K562 (cell line): Measurements from ENCODE around the gene TRMT1. TPM values are rescaled to one million over a fixed set of nuclear protein-coding genes. Genes with fewer than 3 reads are reported as not detected.

Source experiments
- BRCA1 ChIP-seq, 2 experiments: fragments of 450-650 bp in 1 of 2; sonication (generic) in 1 of 2; formaldehyde crosslinking in 1 of 2; IDR thresholded peaks; 2 replicates each; pipeline versions ENCODE4 v1.5.0 to v1.6.1; 2017 to 2020; ENCODE audit warnings: mild to moderate bottlenecking in 1 of 2, missing genetic modification reagents in 1 of 2
- CXXC5 ChIP-seq: fragments of 250-450 bp; sonication (Bioruptor Pico); IDR thresholded peaks from 2 replicates; pipeline ENCODE4 v1.8.0; 2022; ENCODE audit warnings: inconsistent platforms, mild to moderate bottlenecking, moderate library complexity
- ETV5 ChIP-seq: sonication (generic); formaldehyde crosslinking; IDR thresholded peaks from 2 replicates; pipeline ENCODE4 v1.4.0; 2020; ENCODE audit warnings: low read depth, mild to moderate bottlenecking, missing genetic modification reagents
- GMEB1 ChIP-seq: fragments of 250-450 bp; sonication (Bioruptor Pico); IDR thresholded peaks from 2 replicates; pipeline ENCODE4 v1.4.0; 2020; ENCODE audit warnings: mild to moderate bottlenecking
- GTF2E2 ChIP-seq: fragments of 200-800 bp; sonication (Bioruptor generic); IDR thresholded peaks from 2 replicates; pipeline ENCODE4 v1.6.1; 2016; ENCODE audit warnings: missing genetic modification characterization, missing compliant biosample characterization
- HLTF ChIP-seq: fragments of 450-650 bp; IDR thresholded peaks from 2 replicates; pipeline ENCODE4 v1.6.1; 2016
- HNRNPK ChIP-seq: fragments of 200-400 bp; formaldehyde crosslinking; IDR thresholded peaks from one replicate; pipeline ENCODE4 v1.6.1; 2018; ENCODE audit warnings: mild to moderate bottlenecking, low read depth, low read length; ENCODE audit not compliant: poor library complexity, severe bottlenecking
- HNRNPLL ChIP-seq: fragments of 200-400 bp; formaldehyde crosslinking; IDR thresholded peaks from 2 replicates; pipeline ENCODE4 v1.6.1; 2017; ENCODE audit warnings: low read length, low read depth, mild to moderate bottlenecking; ENCODE audit not compliant: poor library complexity, severe bottlenecking
- MCM7 ChIP-seq, 2 experiments: fragments of 450-650 bp; IDR thresholded peaks; 2 replicates each; pipeline ENCODE4 v1.6.1; 2016 to 2018
- NFATC3 ChIP-seq: fragments of 450-650 bp; IDR thresholded peaks from 2 replicates; pipeline ENCODE4 v1.6.1; 2017; ENCODE audit warnings: mild to moderate bottlenecking
- NR1H2 ChIP-seq: sonication (generic); formaldehyde crosslinking; IDR thresholded peaks from 2 replicates; pipeline ENCODE4 v1.4.0; 2020; ENCODE audit warnings: mild to moderate bottlenecking, missing genetic modification reagents
- PPARD ChIP-seq: fragments of 250-450 bp; sonication (Bioruptor Pico); IDR thresholded peaks from 2 replicates; pipeline ENCODE4 v1.8.0; 2022; ENCODE audit warnings: inconsistent platforms, mild to moderate bottlenecking, moderate library complexity
- RBM34 ChIP-seq: fragments of 200-400 bp; formaldehyde crosslinking; IDR thresholded peaks from 2 replicates; pipeline ENCODE4 v1.6.1; 2018; ENCODE audit warnings: low read length, borderline replicate concordance; ENCODE audit not compliant: insufficient read depth
- RFX5 ChIP-seq: IDR thresholded peaks from 2 replicates; pipeline ENCODE4 v1.6.1; 2011; ENCODE audit warnings: low read depth, mild to moderate bottlenecking, improper control_type of control experiment, low read length
- SUPT5H ChIP-seq: fragments of 450-650 bp; IDR thresholded peaks from 2 replicates; pipeline ENCODE4 v1.6.1; 2016
- ZKSCAN3 ChIP-seq: fragments of 250-450 bp; sonication (Bioruptor Pico); IDR thresholded peaks from 2 replicates; pipeline ENCODE4 v1.4.0; 2020
- ZMIZ1 ChIP-seq, 2 experiments: fragments of 150-350 bp in 1 of 2; IDR thresholded peaks; 2 replicates each; pipeline ENCODE4 v1.6.1; 2012 to 2016; ENCODE audit warnings: low read depth in 2 of 2, low read length in 2 of 2, mild to moderate bottlenecking in 1 of 2, moderate library complexity in 1 of 2
- ZNF551 ChIP-seq: fragments of 250-450 bp; sonication (Bioruptor Pico); IDR thresholded peaks from 2 replicates; pipeline ENCODE4 v1.5.0; 2021; ENCODE audit warnings: mild to moderate bottlenecking, moderate library complexity
- ZNF740 ChIP-seq, 3 experiments: fragments of 200-800 bp in 1 of 3; sonication (Bioruptor generic) in 1 of 3; sonication (generic) in 1 of 3; formaldehyde crosslinking in 1 of 3; IDR thresholded peaks; 2 replicates each; pipeline versions ENCODE4 v1.6.1 to v1.8.0; 2016 to 2022; ENCODE audit warnings: mild to moderate bottlenecking in 2 of 3, missing compliant biosample characterization in 2 of 3, missing genetic modification characterization in 2 of 3, missing genetic modification reagents in 1 of 3
- ZSCAN32 ChIP-seq: fragments of 450-650 bp; formaldehyde crosslinking; IDR thresholded peaks from 2 replicates; pipeline ENCODE4 v1.4.0; 2020; ENCODE audit warnings: mild to moderate bottlenecking, moderate library complexity
- polyA plus RNA-seq, 8 experiments: library from polyadenylated mRNA; depleted of rRNA in 4 of 8; stranded (reverse) in 5 of 8; unstranded in 3 of 8; fragments of >200 nt; fragmentation: Nextera tagmentation in 2 of 8; fragmentation: Illumina TruSeq in 1 of 8; extraction: Ambion mirVana in 2 of 8; extraction: Trizol in 1 of 8; gene quantifications; 2 replicates each; pipeline versions ENCODE4 v1.2.1 to v1.2.3, GENCODE V29; 2011 to 2014; ENCODE audit warnings: inconsistent platforms in 1 of 8, missing spikeins in 1 of 8
- total RNA-seq, 7 experiments: library from RNA; depleted of rRNA in 6 of 7; stranded (reverse); fragments of >200 nt in 6 of 7; fragmentation: Illumina TruSeq in 2 of 7; extraction: Trizol in 2 of 7; gene quantifications; 2 replicates each; pipeline versions ENCODE4 v1.2.1 to v1.2.3, GENCODE V29; 2011 to 2021; ENCODE audit warnings: low replicate concordance in 1 of 7
- TF ChIP-seq, protein P1 (sequence below): sonication (generic); formaldehyde crosslinking; IDR thresholded peaks from 2 replicates; pipeline ENCODE4 v1.8.0; 2022; ENCODE audit warnings: missing genetic modification reagents, mild to moderate bottlenecking, moderate library complexity, borderline replicate concordance

TRMT1 gene
- total and polyA plus RNA-seq, 9 of the 15 experiments (the other 6 are each of a cell fraction or from before 2014, with no cell fraction given), result 5.8 to 158 (median 54.3) TPM

- peak in 1 of 2 experiments; percentile 17; a peak in 1 of 4 replicates for TF ChIP-seq ZMIZ1 (IDR thresholded peaks at IDR 0.05; ENCODE audit: low read depth in 2 of 2, low read length in 2 of 2)
- TF ChIP-seq ZNF551 (CRISPR knock-in tag), result no peak
- TF ChIP-seq ZNF740 (CRISPR knock-in tag; IDR thresholded peaks at IDR 0.05), result no peak
- TF ChIP-seq ZNF740 (tag; IDR thresholded peaks at IDR 0.05), result no peak
- peak; percentile 71 for TF ChIP-seq SUPT5H
- no peak for TF ChIP-seq RFX5
- no peak for TF ChIP-seq NR1H2 (CRISPR knock-in tag)
- TF ChIP-seq ETV5, result peak; percentile 86
- peak; percentile 49; the same call in 1 of the 2 replicates for TF ChIP-seq HLTF
- TF ChIP-seq MCM7 (IDR thresholded peaks at IDR 0.05), result no peak
- TF ChIP-seq ZKSCAN3 (CRISPR knock-in tag), result no peak
- TF ChIP-seq BRCA1 (IDR thresholded peaks at IDR 0.05), result no peak
- TF ChIP-seq BRCA1 (CRISPR knock-in tag; IDR thresholded peaks at IDR 0.05), result 0 out of 2 replicates have a peak, but pooled peaks have one; percentile 22
- TF ChIP-seq, protein P1, sequence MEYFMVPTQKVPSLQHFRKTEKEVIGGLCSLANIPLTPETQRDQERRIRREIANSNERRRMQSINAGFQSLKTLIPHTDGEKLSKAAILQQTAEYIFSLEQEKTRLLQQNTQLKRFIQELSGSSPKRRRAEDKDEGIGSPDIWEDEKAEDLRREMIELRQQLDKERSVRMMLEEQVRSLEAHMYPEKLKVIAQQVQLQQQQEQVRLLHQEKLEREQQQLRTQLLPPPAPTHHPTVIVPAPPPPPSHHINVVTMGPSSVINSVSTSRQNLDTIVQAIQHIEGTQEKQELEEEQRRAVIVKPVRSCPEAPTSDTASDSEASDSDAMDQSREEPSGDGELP, result peak; percentile 82
- TF ChIP-seq HNRNPLL, result peak; percentile 44
- no peak for TF ChIP-seq RBM34
- peak; percentile 97 for TF ChIP-seq CXXC5 (CRISPR knock-in tag)
- TF ChIP-seq NFATC3, result no peak
- TF ChIP-seq HNRNPK, result no peak
- TF ChIP-seq PPARD (CRISPR knock-in tag), result no peak
- peak; percentile 85 for TF ChIP-seq GMEB1
- TF ChIP-seq ZSCAN32, result no peak
- TF ChIP-seq GTF2E2, result no peak
Observed at GRCh38 chr19:13150187-13150930, 33.8 kb upstream of the TRMT1 start, which contains the start of the genes IER2 and STX10 (continued).
